MM.1S (cell line): ENCODE measurements around the gene ADCY3.

ENCODE experiments used
- DNase-seq: peaks from one replicate; pipeline ENCODE4 v3.0.0-alpha.2; 2015
- H2AFZ ChIP-seq: fragments of 300-600 bp; sonication (generic); 2 replicates; pipeline ENCODE4 v1.6.0; 2016; ENCODE audit warnings: antibody characterized with exemption, low read length
- H3F3A ChIP-seq: fragments of 300-600 bp; sonication (generic); 2 replicates; pipeline ENCODE4 v1.6.1; 2016; ENCODE audit warnings: mild to moderate bottlenecking, antibody characterized with exemption, low read length, moderate library complexity, mixed read lengths; ENCODE audit not compliant: insufficient read depth
- H3K27ac ChIP-seq: fragments of 300-600 bp; sonication (generic); 2 replicates; pipeline ENCODE4 v1.5.1; 2016; ENCODE audit warnings: mild to moderate bottlenecking, low read length
- H3K27me3 ChIP-seq: fragments of 300-600 bp; sonication (generic); replicated peaks from 2 replicates; pipeline ENCODE4 v1.6.0; 2016; ENCODE audit warnings: low read length; ENCODE audit not compliant: insufficient read depth
- H3K36me3 ChIP-seq: fragments of 300-600 bp; sonication (generic); replicated peaks from 2 replicates; pipeline ENCODE4 v1.6.1; 2016; ENCODE audit warnings: mild to moderate bottlenecking, low read length, mixed read lengths; ENCODE audit not compliant: insufficient read depth
- H3K4me1 ChIP-seq: fragments of 300-600 bp; sonication (generic); 2 replicates; pipeline ENCODE4 v1.6.1; 2016; ENCODE audit warnings: low read length, mixed read lengths
- H3K4me2 ChIP-seq: fragments of 300-600 bp; sonication (generic); 2 replicates; pipeline ENCODE4 v1.6.0; 2016; ENCODE audit warnings: low read depth, low read length
- H3K4me3 ChIP-seq: fragments of 300-600 bp; sonication (generic); 2 replicates; pipeline ENCODE4 v1.5.1; 2016; ENCODE audit warnings: low read length, mixed read lengths
- H3K79me2 ChIP-seq: fragments of 300-600 bp; sonication (generic); 2 replicates; pipeline ENCODE4 v1.6.1; 2016; ENCODE audit warnings: mixed run types, low read length, mixed read lengths
- H3K9ac ChIP-seq: fragments of 300-600 bp; sonication (generic); 2 replicates; pipeline ENCODE4 v1.6.1; 2016; ENCODE audit warnings: low read length, mixed read lengths
- H3K9me2 ChIP-seq: fragments of 300-600 bp; sonication (generic); replicated peaks from 2 replicates; pipeline ENCODE4 v1.6.1; 2016; ENCODE audit warnings: mild to moderate bottlenecking, low read length, mixed read lengths; ENCODE audit not compliant: insufficient read depth
- H3K9me3 ChIP-seq: fragments of 300-600 bp; sonication (generic); replicated peaks from 2 replicates; pipeline ENCODE4 v1.6.1; 2016; ENCODE audit warnings: mild to moderate bottlenecking, low read length, mixed read lengths; ENCODE audit not compliant: insufficient read depth
- H4K20me1 ChIP-seq: fragments of 300-600 bp; sonication (generic); 2 replicates; pipeline ENCODE4 v1.6.1; 2016; ENCODE audit warnings: mild to moderate bottlenecking, low read length, moderate library complexity, mixed read lengths; ENCODE audit not compliant: insufficient read depth
- EZH2 ChIP-seq: fragments of 300-600 bp; sonication (generic); optimal IDR thresholded peaks from 2 replicates; pipeline ENCODE3; 2017; ENCODE audit warnings: low read depth, mild to moderate bottlenecking, antibody characterized with exemption, low read length, mixed read lengths
- EZH2phosphoT487 ChIP-seq: fragments of 300-600 bp; sonication (generic); IDR thresholded peaks from 2 replicates; pipeline ENCODE4 v1.6.1; 2018; ENCODE audit warnings: antibody characterized with exemption, low read length
- TF ChIP-seq, protein P1 (sequence below): fragments of 300-600 bp; sonication (generic); IDR thresholded peaks from 2 replicates; pipeline ENCODE4 v1.5.1; 2016; ENCODE audit warnings: antibody characterized with exemption, low read length, mixed read lengths

Gene ADCY3

DNA sequence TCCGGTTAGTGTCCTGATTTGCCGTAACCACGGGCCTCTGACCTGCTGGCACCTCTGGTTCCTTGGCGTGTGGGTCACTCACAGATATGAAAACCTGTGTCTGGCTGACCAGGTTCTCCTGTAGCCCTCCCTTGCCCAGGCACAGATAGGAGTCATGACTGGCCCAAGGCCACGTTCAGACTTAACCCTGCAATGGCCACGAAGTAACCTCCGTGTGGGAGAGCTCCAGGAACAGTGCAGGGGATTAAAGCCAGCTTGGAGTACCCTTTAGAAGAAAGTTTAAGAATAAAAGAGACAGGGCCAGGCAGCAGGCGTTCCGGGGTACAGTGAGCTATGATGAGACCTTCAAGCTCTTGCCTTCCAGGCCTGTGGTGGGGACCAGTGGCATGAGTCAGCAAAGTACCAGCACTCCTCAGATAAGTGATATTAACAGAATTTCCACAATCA is 101.3 kb downstream of the ADCY3 start:
- H3K4me3 ChIP-seq, result no peak overlapping the region
- peaks cover 30% of the 10 kb centered on the region for H3F3A ChIP-seq
- H3K27me3 ChIP-seq, result no peaks in the 10 kb centered on the region
- no peak overlapping the region for H2AFZ ChIP-seq
- peaks cover 20% of the 10 kb centered on the region; the same call in 1 of the 2 replicates for H3K36me3 ChIP-seq
- no peak for DNase-seq
- peaks cover 29% of the 10 kb centered on the region for H3K4me1 ChIP-seq
- H3K9me2 ChIP-seq, result no peaks in the 10 kb centered on the region
- H3K9me3 ChIP-seq, result no peaks in the 10 kb centered on the region
- peak overlapping the region; percentile 35; the same call in 1 of the 2 replicates for H3K4me2 ChIP-seq
- peak overlapping the region; percentile 30; the same call in 1 of the 2 replicates for H3K27ac ChIP-seq
- H4K20me1 ChIP-seq, result no peaks in the 10 kb centered on the region
- H3K79me2 ChIP-seq, result peaks cover 31% of the 10 kb centered on the region
- H3K9ac ChIP-seq, result no peak overlapping the region
- TF ChIP-seq, protein P1, sequence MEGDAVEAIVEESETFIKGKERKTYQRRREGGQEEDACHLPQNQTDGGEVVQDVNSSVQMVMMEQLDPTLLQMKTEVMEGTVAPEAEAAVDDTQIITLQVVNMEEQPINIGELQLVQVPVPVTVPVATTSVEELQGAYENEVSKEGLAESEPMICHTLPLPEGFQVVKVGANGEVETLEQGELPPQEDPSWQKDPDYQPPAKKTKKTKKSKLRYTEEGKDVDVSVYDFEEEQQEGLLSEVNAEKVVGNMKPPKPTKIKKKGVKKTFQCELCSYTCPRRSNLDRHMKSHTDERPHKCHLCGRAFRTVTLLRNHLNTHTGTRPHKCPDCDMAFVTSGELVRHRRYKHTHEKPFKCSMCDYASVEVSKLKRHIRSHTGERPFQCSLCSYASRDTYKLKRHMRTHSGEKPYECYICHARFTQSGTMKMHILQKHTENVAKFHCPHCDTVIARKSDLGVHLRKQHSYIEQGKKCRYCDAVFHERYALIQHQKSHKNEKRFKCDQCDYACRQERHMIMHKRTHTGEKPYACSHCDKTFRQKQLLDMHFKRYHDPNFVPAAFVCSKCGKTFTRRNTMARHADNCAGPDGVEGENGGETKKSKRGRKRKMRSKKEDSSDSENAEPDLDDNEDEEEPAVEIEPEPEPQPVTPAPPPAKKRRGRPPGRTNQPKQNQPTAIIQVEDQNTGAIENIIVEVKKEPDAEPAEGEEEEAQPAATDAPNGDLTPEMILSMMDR, result no peak
- TF ChIP-seq EZH2phosphoT487, result no peak
- TF ChIP-seq EZH2, result no peak

DNA sequence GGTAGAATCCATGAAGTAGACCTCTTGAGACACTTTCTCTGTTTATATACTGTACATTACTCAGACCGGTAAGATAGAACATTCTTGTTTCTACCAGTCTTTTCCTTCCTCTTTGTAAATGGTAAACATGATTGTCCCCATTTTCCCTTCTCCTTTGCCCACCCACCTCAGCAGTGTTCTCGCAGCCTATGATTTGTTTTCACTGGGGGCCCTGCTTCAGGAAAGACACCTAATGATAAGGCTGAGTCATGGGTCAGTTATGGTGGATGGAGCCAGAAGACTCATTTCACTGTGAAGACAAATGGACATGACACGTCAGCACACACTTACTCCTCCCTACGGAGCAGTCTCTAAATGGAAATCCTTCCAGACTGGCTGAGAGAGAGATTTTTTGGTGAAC is 103.2 kb downstream of the ADCY3 start:
- TF ChIP-seq EZH2 (no peak), EZH2phosphoT487 (no peak)
- H3K4me3 ChIP-seq, result no peak overlapping the region
- DNase-seq, result no peak

DNA sequence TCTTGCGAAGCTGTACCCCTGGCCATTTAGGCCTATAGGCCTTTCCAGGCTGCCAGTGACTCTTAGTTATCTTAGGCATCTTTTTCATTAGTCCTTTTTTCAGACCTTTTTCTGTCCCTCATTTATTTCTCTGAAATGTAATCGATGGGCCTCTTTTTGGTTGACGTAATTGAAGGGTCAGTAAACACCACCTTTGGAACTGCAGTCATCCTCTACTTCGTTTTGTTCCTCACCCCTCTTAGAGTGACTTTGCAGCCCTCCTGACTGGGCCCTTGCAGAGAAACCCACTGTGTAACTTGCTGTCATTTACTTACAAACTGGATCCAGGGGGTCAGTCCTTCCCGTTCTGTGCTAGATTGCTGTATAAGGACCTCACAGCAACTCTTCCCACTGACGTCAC is 103.6 kb downstream of the ADCY3 start:
- H3K27ac ChIP-seq, result no peak overlapping the region
- H3K27me3 ChIP-seq, result no peaks in the 10 kb centered on the region
- H3K36me3 ChIP-seq, result peaks cover 19% of the 10 kb centered on the region; the same call in 1 of the 2 replicates
- H3K9ac ChIP-seq, result no peak overlapping the region
- no peaks in the 10 kb centered on the region for H3K9me2 ChIP-seq
- peaks cover 52% of the 10 kb centered on the region for H3K79me2 ChIP-seq
- no peak overlapping the region for H3K4me3 ChIP-seq
- H2AFZ ChIP-seq, result no peak overlapping the region
- no peak overlapping the region for H3K4me2 ChIP-seq
- no peaks in the 10 kb centered on the region for H3K9me3 ChIP-seq
- no peaks in the 10 kb centered on the region for H4K20me1 ChIP-seq
- no peak for TF ChIP-seq EZH2
- TF ChIP-seq, protein P1, result no peak
- TF ChIP-seq EZH2phosphoT487, result no peak
- H3K4me1 ChIP-seq, result peaks cover 16% of the 10 kb centered on the region
- no peak for DNase-seq
- peaks cover 19% of the 10 kb centered on the region for H3F3A ChIP-seq

More for the DNA sequence above, 103.2 kb downstream of the ADCY3 start:
- no peak overlapping the region for H3K4me2 ChIP-seq
- H3K9ac ChIP-seq, result no peak overlapping the region
- H3K27me3 ChIP-seq, result no peaks in the 10 kb centered on the region
- no peaks in the 10 kb centered on the region for H4K20me1 ChIP-seq
- H3K79me2 ChIP-seq, result peaks cover 50% of the 10 kb centered on the region
- H3K4me1 ChIP-seq, result peaks cover 21% of the 10 kb centered on the region
- no peaks in the 10 kb centered on the region for H3K9me2 ChIP-seq
- peaks cover 23% of the 10 kb centered on the region for H3F3A ChIP-seq
- H3K36me3 ChIP-seq, result peaks cover 20% of the 10 kb centered on the region; the same call in 1 of the 2 replicates
- no peak overlapping the region for H2AFZ ChIP-seq
- no peak overlapping the region for H3K27ac ChIP-seq
- H3K9me3 ChIP-seq, result no peaks in the 10 kb centered on the region

DNA sequence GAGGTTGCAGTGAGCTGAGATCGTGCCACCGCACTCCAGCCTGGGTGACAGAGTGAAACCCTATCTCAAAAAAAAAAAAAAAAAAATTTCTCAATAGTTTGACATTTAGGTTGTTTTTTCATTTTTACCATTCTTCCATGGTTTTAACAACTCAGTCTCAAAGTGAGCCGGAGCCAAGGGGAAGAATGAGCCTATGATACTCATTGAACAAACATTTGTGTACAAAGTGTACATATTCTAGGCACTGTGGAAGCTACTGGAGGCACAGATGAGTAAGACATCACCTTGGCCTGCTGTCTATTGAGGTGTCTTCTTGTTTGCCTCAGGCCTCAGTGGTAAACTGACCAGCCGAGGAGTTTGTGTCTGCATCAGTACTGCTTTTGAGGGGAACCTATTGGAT is 104.9 kb downstream of the ADCY3 start:
- H3K9me3 ChIP-seq, result no peaks in the 10 kb centered on the region
- TF ChIP-seq EZH2phosphoT487 (no peak), EZH2 (no peak)
- TF ChIP-seq, protein P1, result no peak
- H3K36me3 ChIP-seq, result peaks cover 16% of the 10 kb centered on the region; the same call in 1 of the 2 replicates
- H4K20me1 ChIP-seq, result no peaks in the 10 kb centered on the region
- no peak overlapping the region for H3K9ac ChIP-seq
- DNase-seq, result no peak
- no peak overlapping the region for H2AFZ ChIP-seq
- H3K4me3 ChIP-seq, result no peak overlapping the region
- H3K27me3 ChIP-seq, result no peaks in the 10 kb centered on the region
- H3K27ac ChIP-seq, result no peak overlapping the region
- no peaks in the 10 kb centered on the region for H3K9me2 ChIP-seq
- H3K79me2 ChIP-seq, result peaks cover 61% of the 10 kb centered on the region
- H3F3A ChIP-seq, result peaks cover 19% of the 10 kb centered on the region
- H3K4me2 ChIP-seq, result no peak overlapping the region
- H3K4me1 ChIP-seq, result peaks cover 15% of the 10 kb centered on the region
